ENCODE data around the gene OR6B1.

OR6B1 gene

DNA sequence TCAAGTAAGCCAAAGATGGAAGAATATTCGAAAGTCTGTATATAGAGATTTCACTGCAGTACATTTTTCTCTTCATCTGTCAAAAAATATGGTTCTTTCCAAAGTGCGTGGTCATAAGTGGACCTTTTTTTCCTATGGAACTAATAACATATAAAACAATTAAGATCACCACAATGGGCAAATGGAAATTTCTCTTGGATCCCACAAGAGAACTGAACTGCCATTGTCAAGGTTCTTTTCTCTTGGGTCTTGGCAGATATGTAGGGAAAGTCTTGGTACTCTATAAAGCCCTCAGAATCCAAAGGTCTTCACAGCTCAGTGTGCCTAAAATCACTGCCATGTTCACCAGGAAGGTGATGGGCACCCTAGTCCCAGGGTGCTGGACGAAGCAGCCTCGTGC is at the start of gene OR6B1:
OR6B1 (plus strand) TSS at position 301 of the 400 bp plus-strand sequence. CDS start 3,677 bp downstream, outside the sequence.
- Histone ChIP-seq H3K4me3 (ENCODE audit: low read depth, low read length) (no peak within 1 kb of the TSS), H3K36me3 (replicated peaks) (no peaks in the 10 kb centered on the region), H3K27ac (no peak within 1 kb of the TSS), H3K27me3 (replicated peaks) (no peaks in the 10 kb centered on the region)
- in situ Hi-C loops (cut with HindIII; ENCODE audit: low pct_ligation_motif_present, low sequenced_read_pairs) = no loop called here
- no peak for DNase-seq
- no peak for TF ChIP-seq CTCF (IDR thresholded peaks at IDR 0.05; ENCODE audit: low read depth, low read length, missing control alignments)

GRCh38 chr7:143953421-143953820 is 46.7 kb upstream of the OR6B1 start:
- H3K27me3 ChIP-seq (replicated peaks) = no peaks in the 10 kb centered on the region
- no peak overlapping the region for H3K27ac ChIP-seq
- no peak for DNase-seq
- no peak for TF ChIP-seq CTCF (IDR thresholded peaks at IDR 0.05; ENCODE audit: low read depth, low read length, missing control alignments)
- H3K36me3 ChIP-seq (replicated peaks) = no peaks in the 10 kb centered on the region
- in situ Hi-C loops (cut with HindIII; ENCODE audit: low pct_ligation_motif_present, low sequenced_read_pairs) = no loop called here
- no peak overlapping the region for H3K4me3 ChIP-seq (ENCODE audit: low read depth, low read length)

DNA sequence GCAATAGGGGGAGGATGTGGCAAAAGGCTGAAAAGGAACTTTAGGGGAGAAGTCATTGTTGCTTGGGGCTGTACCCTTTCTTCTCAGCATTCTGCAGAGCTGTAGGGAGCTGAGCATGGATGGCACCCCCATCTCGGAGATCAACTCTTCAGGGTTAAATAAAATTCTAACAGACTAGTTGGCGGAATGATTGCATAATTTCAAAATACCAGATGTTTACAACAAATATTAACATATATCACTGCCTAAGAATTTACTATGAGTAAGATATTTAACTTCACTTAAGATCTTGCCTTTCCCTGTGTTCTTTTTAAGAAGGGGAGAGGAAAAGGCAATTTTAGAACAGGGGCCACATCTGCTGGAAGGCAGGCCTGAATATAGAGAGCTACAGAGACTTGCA is 46.0 kb upstream of the OR6B1 start:
- no peak overlapping the region for H3K27ac ChIP-seq
- DNase-seq = no peak
- in situ Hi-C loops (cut with HindIII; ENCODE audit: low pct_ligation_motif_present, low sequenced_read_pairs) = no loop called here
- H3K27me3 ChIP-seq (replicated peaks) = no peaks in the 10 kb centered on the region
- no peaks in the 10 kb centered on the region for H3K36me3 ChIP-seq (replicated peaks)
- H3K4me3 ChIP-seq (ENCODE audit: low read depth, low read length) = no peak overlapping the region
- no peak for TF ChIP-seq CTCF (IDR thresholded peaks at IDR 0.05; ENCODE audit: low read depth, low read length, missing control alignments)

GRCh38 chr7:143954544-143954943 is 45.6 kb upstream of the OR6B1 start, which contains the start of gene OR2F1:
Gene OR2F1 (plus strand): TSS chr7:143954844. CDS start chr7:143959971, 5,127 bp downstream.
- no peak for TF ChIP-seq CTCF (IDR thresholded peaks at IDR 0.05; ENCODE audit: low read depth, low read length, missing control alignments)
- Histone ChIP-seq H3K36me3 (replicated peaks) (no peaks in the 10 kb centered on the region), H3K27ac (no peak within 1 kb of the TSS), H3K27me3 (replicated peaks) (no peaks in the 10 kb centered on the region), H3K4me3 (ENCODE audit: low read depth, low read length) (no peak within 1 kb of the TSS)
- in situ Hi-C loops (cut with HindIII; ENCODE audit: low pct_ligation_motif_present, low sequenced_read_pairs) = no loop called here
- no peak for DNase-seq

GRCh38 chr7:143958781-143959180 is 41.3 kb upstream of the OR6B1 start:
- Histone ChIP-seq H3K36me3 (replicated peaks) (no peaks in the 10 kb centered on the region), H3K27ac (no peak overlapping the region), H3K4me3 (ENCODE audit: low read depth, low read length) (no peak overlapping the region), H3K27me3 (replicated peaks) (no peaks in the 10 kb centered on the region)
- in situ Hi-C loops (cut with HindIII; ENCODE audit: low pct_ligation_motif_present, low sequenced_read_pairs) = no loop called here
- no peak for DNase-seq
- TF ChIP-seq CTCF (IDR thresholded peaks at IDR 0.05; ENCODE audit: low read depth, low read length, missing control alignments) = no peak
